IMR-90 (cell line): Measurements from ENCODE around the gene AHI1. TPM values are rescaled to one million over a fixed set of nuclear protein-coding genes. Genes with fewer than 3 reads are reported as not detected.

ENCODE experiments used
- ATAC-seq: fragments of 200-7000 bp; cut with Tn5 transposase; 2 replicates; pipeline ENCODE4 v1.9.1; 2020; ENCODE audit warnings: low read depth, mild to moderate bottlenecking, moderate library complexity
- BruUV-seq: library from RNA; stranded (reverse); fragments of 400-500 nt; replicated peaks from 2 replicates; lab custom pipeline; 2021; lab: Mats Ljungman, UMichigan
- CTCF ChIA-PET: fragments of 300-600 bp; formaldehyde crosslinking; extraction: SDS; loops from one replicate; lab custom pipeline; 2021; ENCODE audit warnings: antibody characterized with exemption; lab: Yijun Ruan, JAX
- POLR2A ChIA-PET: fragments of 300-600 bp; sonication (Branson Sonifier 250); formaldehyde crosslinking; loops from one replicate; lab custom pipeline; 2022; ENCODE audit warnings: antibody characterized with exemption; ENCODE audit not compliant: unreplicated experiment; lab: Charles Lee
- DNase-seq: peaks from one replicate; pipeline ENCODE4 v3.0.0; 2013
- H2AFZ ChIP-seq: replicated peaks from 2 replicates; pipeline ENCODE3; 2013; ENCODE audit warnings: low read length, mild to moderate bottlenecking; ENCODE audit not compliant: poor library complexity
- H2AK5ac ChIP-seq: 2 replicates; pipeline ENCODE4 v1.6.1; 2013; ENCODE audit warnings: low read depth, low read length, inconsistent platforms
- H2AK9ac ChIP-seq: replicated peaks from 2 replicates; pipeline ENCODE3; 2013; ENCODE audit warnings: mild to moderate bottlenecking, low read depth, low read length, moderate library complexity; ENCODE audit not compliant: poor library complexity
- H2BK120ac ChIP-seq: 2 replicates; pipeline ENCODE4 v1.6.1; 2013; ENCODE audit warnings: low read depth, low read length, inconsistent platforms
- H2BK15ac ChIP-seq: 3 replicates; pipeline ENCODE4 v1.6.1; 2013; ENCODE audit warnings: low read depth, low read length, inconsistent platforms
- H2BK20ac ChIP-seq: 2 replicates; pipeline ENCODE4 v1.6.1; 2013; ENCODE audit warnings: low read depth, mild to moderate bottlenecking, inconsistent platforms, low read length, moderate library complexity
- H2BK5ac ChIP-seq: 2 replicates; pipeline ENCODE4 v1.6.1; 2013; ENCODE audit warnings: mild to moderate bottlenecking, low read depth, low read length, inconsistent platforms; ENCODE audit not compliant: poor library complexity, severe bottlenecking
- H3K14ac ChIP-seq: replicated peaks from 2 replicates; pipeline ENCODE4 v1.6.1; 2013; ENCODE audit warnings: low read depth, low read length, inconsistent platforms
- H3K18ac ChIP-seq: 2 replicates; pipeline ENCODE4 v1.6.1; 2013; ENCODE audit warnings: low read depth, low read length, control low read depth
- H3K23ac ChIP-seq: 2 replicates; pipeline ENCODE4 v1.6.1; 2013; ENCODE audit warnings: low read depth, low read length, inconsistent platforms
- H3K27ac ChIP-seq: 2 replicates; pipeline ENCODE4 v1.5.1; 2013; ENCODE audit warnings: mild to moderate bottlenecking, control low read depth, low read length; ENCODE audit not compliant: insufficient read depth
- H3K27me3 ChIP-seq: 2 replicates; pipeline ENCODE4 v1.6.1; 2013; ENCODE audit warnings: low read length; ENCODE audit not compliant: control insufficient read depth, insufficient read depth
- H3K36me3 ChIP-seq: 2 replicates; pipeline ENCODE4 v1.6.1; 2013; ENCODE audit warnings: low read length, mixed read lengths; ENCODE audit not compliant: control insufficient read depth, insufficient read depth
- H3K4ac ChIP-seq: 2 replicates; pipeline ENCODE4 v1.6.1; 2013; ENCODE audit warnings: low read depth, low read length, inconsistent platforms
- H3K4me1 ChIP-seq: 2 replicates; pipeline ENCODE4 v1.6.1; 2013; ENCODE audit warnings: low read length, mixed read lengths; ENCODE audit not compliant: control insufficient read depth, insufficient read depth
- H3K4me2 ChIP-seq: 2 replicates; pipeline ENCODE4 v1.6.1; 2013; ENCODE audit warnings: low read depth, mild to moderate bottlenecking, control low read depth, low read length, moderate library complexity
- H3K4me3 ChIP-seq: 2 replicates; pipeline ENCODE4 v1.5.1; 2013; ENCODE audit warnings: low read depth, mild to moderate bottlenecking, control low read depth, low read length, moderate library complexity; ENCODE audit not compliant: insufficient read depth
- H3K56ac ChIP-seq: 2 replicates; pipeline ENCODE4 v1.6.1; 2013; ENCODE audit warnings: low read length, inconsistent platforms; ENCODE audit not compliant: insufficient read depth; ENCODE audit errors: extremely low read depth
- H3K79me1 ChIP-seq, 2 experiments: 2 replicates each; pipeline ENCODE4 v1.6.1; 2013; ENCODE audit warnings: low read length in 2 of 2, inconsistent platforms in 1 of 2, low read depth in 1 of 2
- H3K9ac ChIP-seq: 2 replicates; pipeline ENCODE4 v1.6.1; 2013; ENCODE audit warnings: low read depth, low read length, control low read depth
- H3K9me1 ChIP-seq: 2 replicates; pipeline ENCODE4 v1.6.1; 2013; ENCODE audit warnings: low read length, inconsistent platforms; ENCODE audit not compliant: insufficient read depth
- H3K9me3 ChIP-seq: 2 replicates; pipeline ENCODE4 v1.6.1; 2013; ENCODE audit warnings: low read length; ENCODE audit not compliant: control insufficient read depth, insufficient read depth
- H4K20me1 ChIP-seq: 2 replicates; pipeline ENCODE4 v1.6.1; 2013; ENCODE audit warnings: low read length, inconsistent platforms; ENCODE audit not compliant: insufficient read depth
- H4K5ac ChIP-seq: 2 replicates; pipeline ENCODE4 v1.6.1; 2013; ENCODE audit warnings: mild to moderate bottlenecking, low read depth, low read length, control low read depth
- H4K8ac ChIP-seq, 2 experiments: 2 replicates each; pipeline ENCODE4 v1.6.1; 2013; ENCODE audit warnings: low read depth in 2 of 2, low read length in 2 of 2, control low read depth in 1 of 2, inconsistent platforms in 1 of 2
- H4K91ac ChIP-seq: 2 replicates; pipeline ENCODE4 v1.6.1; 2013; ENCODE audit warnings: low read depth, low read length, inconsistent platforms; ENCODE audit not compliant: insufficient read depth
- BHLHE40 ChIP-seq: fragments of 150-350 bp; IDR thresholded peaks from 2 replicates; pipeline ENCODE4 v1.6.1; 2016; ENCODE audit warnings: mild to moderate bottlenecking, low read depth, low read length
- CEBPB ChIP-seq: IDR thresholded peaks from 2 replicates; pipeline ENCODE4 v1.6.1; 2012; ENCODE audit warnings: low read depth, low read length, improper control_type of control experiment
- CHD1 ChIP-seq: IDR thresholded peaks from 2 replicates; pipeline ENCODE4 v1.6.1; 2012; ENCODE audit warnings: low read depth, low read length, improper control_type of control experiment
- ELK1 ChIP-seq: fragments of 150-350 bp; IDR thresholded peaks from 2 replicates; pipeline ENCODE4 v1.6.1; 2016; ENCODE audit warnings: low read depth, mild to moderate bottlenecking, low read length, moderate library complexity, borderline replicate concordance
- FOS ChIP-seq: fragments of 150-350 bp; IDR thresholded peaks from 2 replicates; pipeline ENCODE4 v1.6.1; 2016; ENCODE audit warnings: low read depth, low read length
- MAFK ChIP-seq: IDR thresholded peaks from 2 replicates; pipeline ENCODE4 v1.6.1; 2012; ENCODE audit warnings: low read depth, low read length, improper control_type of control experiment
- MAZ ChIP-seq: IDR thresholded peaks from 2 replicates; pipeline ENCODE4 v1.6.1; 2012; ENCODE audit warnings: low read depth, mild to moderate bottlenecking, low read length, improper control_type of control experiment, moderate library complexity, borderline replicate concordance
- MXI1 ChIP-seq: IDR thresholded peaks from 2 replicates; pipeline ENCODE4 v1.6.1; 2012; ENCODE audit warnings: low read depth, mild to moderate bottlenecking, low read length, moderate library complexity, borderline replicate concordance
- NFE2L2 ChIP-seq: fragments of 150-350 bp; IDR thresholded peaks from 2 replicates; pipeline ENCODE4 v1.6.1; 2016; ENCODE audit warnings: low read depth, mild to moderate bottlenecking, low read length
- POLR2A ChIP-seq: IDR thresholded peaks from 2 replicates; pipeline ENCODE4 v1.6.1; 2012; ENCODE audit warnings: mild to moderate bottlenecking, low read depth, low read length
- RAD21 ChIP-seq: IDR thresholded peaks from 2 replicates; pipeline ENCODE4 v1.6.1; 2012; ENCODE audit warnings: low read length, improper control_type of control experiment
- RCOR1 ChIP-seq: IDR thresholded peaks from 2 replicates; pipeline ENCODE4 v1.6.1; 2012; ENCODE audit warnings: mild to moderate bottlenecking, low read length, improper control_type of control experiment; ENCODE audit not compliant: insufficient replicate concordance
- RFX5 ChIP-seq: IDR thresholded peaks from 2 replicates; pipeline ENCODE4 v1.8.0; 2012; ENCODE audit warnings: low read depth, mild to moderate bottlenecking, low read length, moderate library complexity
- SMC3 ChIP-seq: fragments of 150-350 bp; IDR thresholded peaks from 2 replicates; pipeline ENCODE4 v1.6.1; 2016; ENCODE audit warnings: low read depth, mild to moderate bottlenecking, antibody characterized with exemption, low read length, moderate library complexity
- USF2 ChIP-seq: fragments of 150-350 bp; IDR thresholded peaks from 2 replicates; pipeline ENCODE4 v1.6.1; 2017; ENCODE audit warnings: mild to moderate bottlenecking, antibody characterized with exemption, low read length, low read depth
- WGBS, 2 experiments: methylation state at CpG; one replicate each; pipeline versions ENCODE4 v1.1.5 to v1.1.7; 2013; ENCODE audit warnings: missing lambda C conversion rate in 2 of 2; ENCODE audit not compliant: insufficient read length in 1 of 2; ENCODE audit errors: extremely low coverage in 2 of 2; 5-methylcytosine and 5-hydroxymethylcytosine counted together
- dilution Hi-C: fragments of 300-500 bp; cut with HindIII; formaldehyde crosslinking; loops from one replicate; pipeline ENCODE4 v1.14.3; 2018; ENCODE audit warnings: low sequenced_read_pairs; ENCODE audit not compliant: unreplicated experiment
- in situ Hi-C: fragments of 300-500 bp; cut with MboI; formaldehyde crosslinking; loops from 3 replicates; pipeline ENCODE4 v1.14.3; 2019; ENCODE audit warnings: low sequenced_read_pairs, inconsistent platforms, mixed read lengths
- intact Hi-C: fragments of 100-400 bp; cut with micrococcal nuclease; formaldehyde crosslinking; loops from 2 replicates; pipeline ENCODE4 v1.10.0; 2022
- polyA plus RNA-seq, 3 experiments: library from polyadenylated mRNA; depleted of rRNA; stranded (reverse); fragments of >200 nt; gene quantifications; 2 replicates each; pipeline ENCODE4 v1.2.3, GENCODE V29; 2012; ENCODE audit warnings: low replicate concordance in 1 of 3
- total RNA-seq: library from RNA; depleted of rRNA; stranded (reverse); fragments of >200 nt; gene quantifications from 2 replicates; pipeline ENCODE4 v1.2.3, GENCODE V29; 2012

The AHI1 gene
- total and polyA plus RNA-seq, 2 of the 4 experiments (the other 2 are of a cell fraction): 9.5 to 19.4 TPM

DNA sequence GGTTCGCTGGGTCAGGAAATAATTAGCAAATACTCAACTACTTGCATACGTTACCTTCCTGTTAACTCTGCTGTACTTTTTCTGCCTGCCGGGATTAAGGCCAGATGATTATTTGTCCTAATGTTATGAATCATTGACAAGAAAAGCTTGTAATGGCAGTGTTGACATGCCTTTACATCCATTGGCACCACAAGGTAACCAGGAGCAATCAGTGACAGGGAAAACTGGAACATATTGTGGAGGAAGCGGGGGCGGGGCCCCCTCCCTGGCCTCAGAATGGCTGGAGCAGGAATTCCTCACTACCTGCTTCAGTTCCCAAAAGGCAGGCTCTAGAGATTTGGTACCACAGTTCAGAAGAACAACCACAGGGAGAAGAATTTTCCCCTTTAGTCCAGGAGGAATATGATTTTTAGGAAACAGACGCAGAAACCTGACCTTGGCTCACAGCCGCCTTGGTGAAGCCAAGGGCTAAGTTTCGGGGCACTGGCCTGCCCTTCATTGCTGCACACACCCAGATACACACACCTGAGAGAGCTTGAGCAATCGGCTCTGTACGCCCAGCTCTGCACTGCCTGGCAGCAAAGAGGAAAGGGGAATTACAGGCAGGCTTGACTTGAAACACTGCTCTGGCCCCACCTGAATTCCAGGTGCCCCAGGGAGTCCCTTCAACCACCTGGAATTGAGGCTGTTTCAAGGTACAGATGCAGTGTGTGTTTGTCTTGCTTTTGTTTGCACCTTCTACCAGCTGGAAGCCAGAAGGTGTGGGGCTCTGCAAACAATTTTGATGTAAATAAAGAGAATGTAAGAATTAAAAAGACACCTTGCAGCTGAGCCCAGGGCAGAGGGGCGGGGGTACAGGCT is 226.6 kb downstream of the AHI1 start:
- H2BK120ac ChIP-seq: no peak overlapping the region
- no peak overlapping the region for H2AK9ac ChIP-seq
- no peaks in the 10 kb centered on the region for H3K79me1 ChIP-seq
- no peak overlapping the region for H3K9ac ChIP-seq
- no peaks in the 10 kb centered on the region for H4K20me1 ChIP-seq
- no peak overlapping the region for H3K14ac ChIP-seq
- no peak overlapping the region for H4K8ac ChIP-seq
- H3K23ac ChIP-seq: 0 out of 2 replicates have a peak overlapping the region, but pooled peaks have one; percentile 7
- no peaks in the 10 kb centered on the region for H3K4me1 ChIP-seq
- no peak for DNase-seq
- in situ Hi-C loops: no loop called here
- no peaks in the 10 kb centered on the region for H3K9me3 ChIP-seq
- intact Hi-C loops: no loop called here
- no peaks in the 10 kb centered on the region for H3K36me3 ChIP-seq
- H3K4me3 ChIP-seq: no peak overlapping the region
- CTCF ChIA-PET: no interaction called here
- peak overlapping the region; percentile 49 for H2AFZ ChIP-seq
- no peak overlapping the region for H2AK5ac ChIP-seq
- H3K18ac ChIP-seq: no peak overlapping the region
- H2BK15ac ChIP-seq: no peak overlapping the region
- H2BK20ac ChIP-seq: no peak overlapping the region
- peaks cover 1% of the 10 kb centered on the region for H3K27me3 ChIP-seq
- BruUV-seq: no TSS peak
- dilution Hi-C loops: no loop called here
- H3K56ac ChIP-seq: no peak overlapping the region
- no peak overlapping the region for H3K4ac ChIP-seq
- no peak overlapping the region for H4K91ac ChIP-seq
- H4K5ac ChIP-seq: no peak overlapping the region
- ATAC-seq: no peak
- H3K27ac ChIP-seq: no peak overlapping the region
- no peaks in the 10 kb centered on the region; the same call in 1 of the 2 replicates for H3K9me1 ChIP-seq
- POLR2A ChIA-PET: no interaction called here
- no peak overlapping the region for H3K4me2 ChIP-seq
- WGBS, 2 experiments: 70% methylated on average over 5 of the region's 11 CpGs; no CpG with 5 or more reads in 1 of the 2 experiments
- no peak overlapping the region for H2BK5ac ChIP-seq
- no peak for TF ChIP-seq SMC3
- no peak for TF ChIP-seq RFX5
- TF ChIP-seq USF2: no peak
- no peak for TF ChIP-seq ELK1
- TF ChIP-seq RAD21: no peak
- no peak for TF ChIP-seq BHLHE40
- no peak for TF ChIP-seq MAFK
- no peak for TF ChIP-seq FOS
- TF ChIP-seq MXI1: no peak
- no peak for TF ChIP-seq RCOR1
- no peak for TF ChIP-seq CHD1
- TF ChIP-seq NFE2L2: no peak
- TF ChIP-seq POLR2A: no peak
- TF ChIP-seq CEBPB: no peak
- no peak for TF ChIP-seq MAZ
